Fibroblast of lung (primary cell): ENCODE results near the gene CNTNAP5.

Experiments
- CTCF ChIP-seq, 2 donors: IDR thresholded peaks in 1 of 2; conservative IDR thresholded peaks in 1 of 2; 1 replicate in 1 of 2; 2 replicates in 1 of 2; pipeline ENCODE4 v1.5.1; 2011 to 2012; ENCODE audit warnings: low read length in 2 of 2, control low read depth in 1 of 2, inconsistent platforms in 1 of 2, low read depth in 1 of 2, mild to moderate bottlenecking in 1 of 2
- EZH2 ChIP-seq: IDR thresholded peaks from 2 replicates; pipeline ENCODE4 v1.5.1; 2012; ENCODE audit warnings: low read length, control low read depth, mild to moderate bottlenecking; ENCODE audit errors: missing control alignments

GRCh38 chr2:124911560-124911959, 886.5 kb downstream of the CNTNAP5 start:
- TF ChIP-seq CTCF (conservative IDR thresholded peaks at IDR 0.05 in 1 of 2, IDR thresholded peaks at IDR 0.05 in 1 of 2; ENCODE audit: low read depth in 1 of 2, low read length in 2 of 2) (no peak), EZH2 (no peak)
